Stimulated activated CD8-positive, alpha-beta memory T cell treated with anti-CD3 and anti-CD28 coated beads, Interleukin-2, amount 100 ng/mL, for 48 hours (primary cell): ENCODE data around the gene CIAPIN1.
"Not testable (repeated sequence)": the region's sequence is repeated elsewhere in the genome, so short reads cannot be mapped to it uniquely, and the experiment has no call there.

ENCODE experiments used
- DNase-seq, 2 donors: peaks; one replicate each; pipeline ENCODE4 v3.0.0-alpha.2; 2020; ENCODE audit warnings: low read depth in 2 of 2

The CIAPIN1 gene

GRCh38 chr16:57440551-57440950 is 6.6 kb downstream of the CIAPIN1 start:
- DNase-seq, result not testable (repeated sequence)

- DNase-seq, result not testable (repeated sequence)
Observed at GRCh38 chr16:57439947-57440346, 7.2 kb downstream of the CIAPIN1 start.

GRCh38 chr16:57435838-57436237 is 11.3 kb downstream of the CIAPIN1 start:
- DNase-seq, result no peak

GRCh38 chr16:57434003-57434402 is 13.2 kb downstream of the CIAPIN1 start:
- no peak for DNase-seq

GRCh38 chr16:57432989-57433388 is 14.2 kb downstream of the CIAPIN1 start:
- DNase-seq, result no peak

GRCh38 chr16:57432505-57432904 is 14.7 kb downstream of the CIAPIN1 start:
- DNase-seq, result no peak

- no peak for DNase-seq
Observed at GRCh38 chr16:57430955-57431354, 16.2 kb downstream of the CIAPIN1 start.

- no peak for DNase-seq
Observed at GRCh38 chr16:57427824-57428223, 19.4 kb downstream of the CIAPIN1 start.

GRCh38 chr16:57427307-57427706 is 19.9 kb downstream of the CIAPIN1 start:
- DNase-seq, result no peak

GRCh38 chr16:57426356-57426755 is 20.8 kb downstream of the CIAPIN1 start:
- DNase-seq, result no peak

- no peak for DNase-seq
Observed at GRCh38 chr16:57424583-57424982, 22.6 kb downstream of the CIAPIN1 start.

- no peak for DNase-seq
Observed at GRCh38 chr16:57423152-57423551, 24.0 kb downstream of the CIAPIN1 start.

- DNase-seq, result no peak
Observed at GRCh38 chr16:57422026-57422944, 24.9 kb downstream of the CIAPIN1 start.

GRCh38 chr16:57419506-57419905 is 27.7 kb downstream of the CIAPIN1 start:
- DNase-seq, result no peak

GRCh38 chr16:57416084-57416483 is 31.1 kb downstream of the CIAPIN1 start:
- no peak for DNase-seq

- no peak for DNase-seq
Observed at GRCh38 chr16:57413733-57414132, 33.5 kb downstream of the CIAPIN1 start.

- no peak for DNase-seq
Observed at GRCh38 chr16:57413301-57413730, 33.9 kb downstream of the CIAPIN1 start.

GRCh38 chr16:57412584-57412983 is 34.6 kb downstream of the CIAPIN1 start:
- DNase-seq, result no peak

- DNase-seq, result no peak
Observed at GRCh38 chr16:57411362-57411976, 35.7 kb downstream of the CIAPIN1 start.

GRCh38 chr16:57409870-57410587 is 37.2 kb downstream of the CIAPIN1 start:
- no peak for DNase-seq

- DNase-seq, result no peak
Observed at GRCh38 chr16:57409065-57409464, 38.1 kb downstream of the CIAPIN1 start.
